ENCODE data around the gene MTMR3.
A peak's percentile ranks its signal among the peaks of the same experiment; 100 is the strongest.
"Not testable (repeated sequence)": the region's sequence is repeated elsewhere in the genome, so short reads cannot be mapped to it uniquely, and the experiment has no call there.

Gene MTMR3

GRCh38 chr22:29972121-29972520 lies 89.1 kb downstream of the MTMR3 start:
- no peak for DNase-seq

- DNase-seq = no peak
Measured at GRCh38 chr22:29973269-29973668, 90.3 kb downstream of the MTMR3 start.

- DNase-seq = not testable (repeated sequence)
Measured at GRCh38 chr22:29973680-29974079, 90.7 kb downstream of the MTMR3 start.

- DNase-seq = no peak
Measured at GRCh38 chr22:29975494-29975893, 92.5 kb downstream of the MTMR3 start.

DNA sequence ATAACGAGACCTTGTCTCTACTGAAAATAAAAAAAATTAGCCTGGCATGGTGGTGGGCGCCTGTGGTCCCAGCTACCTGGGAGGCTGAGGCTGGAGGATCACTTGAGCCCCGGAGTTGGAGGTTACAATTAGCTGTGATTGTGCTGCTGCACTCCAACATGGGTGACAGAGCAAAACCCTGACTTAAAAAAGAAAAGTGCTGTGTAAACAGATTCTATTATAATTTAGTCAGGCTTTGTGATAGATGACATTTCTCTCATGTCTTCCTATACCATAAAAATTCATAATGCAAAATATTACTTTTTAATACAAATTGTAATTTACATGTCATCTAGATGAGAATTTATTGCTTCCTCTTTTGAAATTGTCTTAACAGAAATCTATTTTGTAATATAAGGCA lies 94.1 kb downstream of the MTMR3 start:
- no peak for DNase-seq

- peak; percentile 7 for DNase-seq
Measured at GRCh38 chr22:29979777-29980321, 96.9 kb downstream of the MTMR3 start.

- no peak for DNase-seq
Measured at GRCh38 chr22:29983296-29983917, 100.4 kb downstream of the MTMR3 start.

- DNase-seq = no peak
Measured at GRCh38 chr22:29985912-29986311, 102.9 kb downstream of the MTMR3 start.

DNA sequence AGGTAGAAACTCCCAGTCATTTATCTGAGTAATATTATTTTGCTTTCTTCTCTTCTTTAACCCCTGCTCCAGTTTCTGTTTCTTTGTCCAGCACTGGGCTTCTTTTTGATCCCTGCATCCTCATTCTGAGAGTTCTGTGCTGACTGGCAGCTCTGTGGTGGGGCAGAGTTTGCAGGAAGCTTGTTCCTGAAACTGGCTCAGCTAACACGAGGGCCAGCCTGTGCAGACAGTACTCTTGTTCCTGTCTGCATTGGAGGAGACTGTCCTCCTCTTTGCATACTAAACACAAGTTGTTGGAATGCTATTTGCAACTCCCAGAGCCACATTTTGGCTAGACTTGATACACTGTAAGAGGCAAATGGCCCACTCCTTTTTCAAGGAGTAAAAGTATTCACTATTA lies 104.2 kb downstream of the MTMR3 start:
- DNase-seq = no peak

GRCh38 chr22:29988719-29989118 lies 105.7 kb downstream of the MTMR3 start:
- no peak for DNase-seq

DNA sequence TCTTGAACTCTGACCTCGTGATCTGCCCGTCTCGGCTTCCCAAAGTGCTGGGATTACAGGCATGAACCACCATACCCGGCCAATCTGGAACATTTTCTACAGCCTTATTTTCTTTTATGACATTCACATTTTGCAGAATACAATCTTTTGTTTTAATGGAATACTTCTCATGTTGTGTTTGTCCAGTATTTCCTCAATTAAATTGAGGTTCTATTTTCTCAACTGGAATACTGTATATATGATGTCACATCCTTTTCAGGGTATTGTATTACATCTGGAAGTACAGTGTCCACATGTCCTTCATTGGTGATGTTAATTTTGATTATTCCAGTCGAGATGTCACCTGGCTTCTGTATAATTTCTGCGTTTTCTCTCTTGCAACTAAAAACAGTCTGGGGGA lies 106.5 kb downstream of the MTMR3 start:
- DNase-seq = no peak

DNA sequence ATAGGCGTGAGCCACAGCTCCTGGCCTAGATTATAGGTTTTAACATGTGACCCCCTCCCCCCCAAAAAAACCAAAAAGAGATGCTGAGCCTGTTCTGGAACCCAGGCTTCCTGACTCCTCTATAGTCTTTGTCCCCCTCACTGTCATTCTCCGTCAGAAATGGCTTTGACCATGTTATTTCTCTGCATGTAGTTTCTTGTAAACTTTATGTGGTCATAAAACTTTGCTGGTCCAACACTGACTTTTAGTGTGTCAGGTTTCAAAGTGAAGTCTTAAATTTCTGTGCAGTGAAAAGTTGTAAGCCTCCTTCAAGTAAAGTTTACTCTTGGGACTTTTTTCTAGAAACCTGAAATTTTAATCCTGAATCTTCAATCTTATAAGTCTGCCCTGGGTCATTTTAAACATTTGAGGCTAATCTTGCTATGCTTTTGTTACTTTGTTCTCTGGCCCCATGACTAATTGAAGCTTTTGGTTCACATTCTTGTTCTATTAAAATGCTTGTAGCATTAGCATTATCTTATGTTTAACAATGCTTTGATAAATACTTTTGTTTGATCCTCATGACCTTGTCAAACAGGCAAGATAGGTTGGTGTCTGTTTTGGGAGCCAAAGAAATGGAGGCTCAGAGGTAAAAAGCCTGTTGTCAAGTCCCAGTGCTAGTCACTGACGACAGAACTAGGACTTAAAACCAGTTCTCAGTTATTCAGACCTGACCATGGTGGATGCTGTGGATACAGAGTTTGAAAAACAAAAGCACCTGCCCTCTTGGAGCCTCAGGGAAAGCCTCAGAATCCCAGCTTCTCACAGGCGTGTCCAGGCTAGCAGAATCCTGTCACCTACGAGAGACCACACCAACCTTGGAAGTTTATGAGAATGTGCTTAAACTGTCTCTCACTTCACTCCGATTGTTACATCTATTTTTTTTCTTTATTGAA lies 109.6 kb downstream of the MTMR3 start:
- DNase-seq = peak; percentile 0

DNA sequence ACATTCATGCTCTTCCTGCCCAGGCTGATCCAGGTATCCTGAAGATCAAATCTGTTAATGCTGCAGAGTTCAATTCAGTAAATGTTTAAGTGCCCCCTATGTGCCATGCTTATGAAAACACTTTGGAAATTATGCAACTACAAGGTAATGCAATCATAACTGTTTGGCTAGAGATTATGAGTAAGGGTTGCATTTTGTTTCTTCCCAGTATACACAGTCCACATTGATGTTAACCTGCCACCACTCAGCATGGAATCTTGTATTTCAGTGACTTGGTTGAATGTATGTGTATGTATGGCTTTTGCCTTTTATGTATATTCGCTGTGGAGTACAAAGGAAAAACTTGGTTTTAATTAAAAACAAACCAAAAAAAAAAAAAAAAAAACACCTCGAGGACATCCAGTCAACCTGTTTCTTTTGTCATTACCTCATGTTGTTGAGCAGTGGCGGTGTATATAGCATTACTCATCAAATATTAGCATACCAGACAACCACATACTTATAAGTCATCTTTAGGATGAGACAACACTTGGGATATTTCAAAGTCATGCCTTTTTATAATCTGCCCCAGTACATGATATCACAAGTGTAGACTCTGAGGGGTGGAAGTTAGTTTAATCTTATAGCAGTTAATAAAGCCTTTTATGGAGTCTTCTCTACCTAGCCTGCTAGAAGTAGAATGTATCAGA lies 111.2 kb downstream of the MTMR3 start:
- peak; percentile 72 for DNase-seq

DNA sequence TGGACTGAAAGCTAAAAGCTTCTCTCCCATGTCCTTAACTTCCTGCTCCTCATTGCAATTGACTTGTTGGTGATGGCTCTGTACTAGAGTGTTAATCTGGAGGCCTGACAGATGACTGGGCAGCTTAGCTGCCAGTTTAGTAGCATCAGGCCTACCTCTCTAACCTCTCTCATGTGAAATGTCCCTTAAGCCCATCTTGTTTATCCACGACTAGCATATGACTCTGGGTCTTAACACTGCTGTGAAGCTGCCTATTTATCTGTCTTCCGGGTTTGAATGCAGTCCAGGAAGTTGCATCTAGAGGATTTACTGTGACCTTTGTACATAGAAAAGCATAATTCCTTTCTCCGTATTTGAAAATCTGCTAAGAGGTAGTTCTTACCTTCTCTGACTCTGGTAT lies 112.0 kb downstream of the MTMR3 start:
- peak; percentile 66 for DNase-seq

DNA sequence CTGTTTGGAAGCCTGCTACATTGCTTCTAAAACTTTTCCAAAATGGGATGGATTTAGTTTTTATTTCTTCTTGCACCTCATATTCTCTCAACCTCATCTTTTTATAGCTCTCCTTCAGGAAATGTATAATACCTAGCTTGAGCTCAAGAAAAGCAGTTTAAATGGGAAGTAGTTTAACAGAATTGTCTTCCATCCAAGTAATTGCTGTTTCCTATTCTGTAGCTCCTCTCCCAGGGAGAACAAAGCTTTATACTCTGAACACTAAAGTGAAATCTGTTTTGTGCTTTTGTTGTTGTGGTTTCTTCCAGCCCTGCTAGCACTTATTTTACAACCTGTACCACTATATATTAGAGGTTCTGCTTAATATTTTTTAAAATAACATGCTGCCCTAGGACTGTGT lies 114.1 kb downstream of the MTMR3 start:
- no peak for DNase-seq

DNA sequence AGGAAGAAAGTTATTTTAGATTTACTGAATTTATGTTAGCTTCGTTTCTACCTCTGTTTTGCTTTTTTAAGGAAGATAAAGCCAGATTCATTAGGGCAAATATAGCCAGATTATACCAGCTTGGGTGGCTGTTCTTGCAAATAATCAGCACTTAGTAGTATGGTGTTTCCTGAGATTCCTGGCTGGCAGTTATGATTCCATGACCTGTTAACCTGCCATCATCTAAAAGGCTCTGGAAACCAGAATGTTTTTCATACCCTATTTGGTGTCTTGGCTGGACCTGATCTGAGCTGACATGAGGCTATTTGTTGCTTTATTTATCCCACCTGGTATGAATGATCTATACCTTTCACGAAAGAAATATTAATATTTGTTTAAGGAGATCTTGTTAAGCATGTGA lies 114.5 kb downstream of the MTMR3 start:
- DNase-seq = no peak

DNA sequence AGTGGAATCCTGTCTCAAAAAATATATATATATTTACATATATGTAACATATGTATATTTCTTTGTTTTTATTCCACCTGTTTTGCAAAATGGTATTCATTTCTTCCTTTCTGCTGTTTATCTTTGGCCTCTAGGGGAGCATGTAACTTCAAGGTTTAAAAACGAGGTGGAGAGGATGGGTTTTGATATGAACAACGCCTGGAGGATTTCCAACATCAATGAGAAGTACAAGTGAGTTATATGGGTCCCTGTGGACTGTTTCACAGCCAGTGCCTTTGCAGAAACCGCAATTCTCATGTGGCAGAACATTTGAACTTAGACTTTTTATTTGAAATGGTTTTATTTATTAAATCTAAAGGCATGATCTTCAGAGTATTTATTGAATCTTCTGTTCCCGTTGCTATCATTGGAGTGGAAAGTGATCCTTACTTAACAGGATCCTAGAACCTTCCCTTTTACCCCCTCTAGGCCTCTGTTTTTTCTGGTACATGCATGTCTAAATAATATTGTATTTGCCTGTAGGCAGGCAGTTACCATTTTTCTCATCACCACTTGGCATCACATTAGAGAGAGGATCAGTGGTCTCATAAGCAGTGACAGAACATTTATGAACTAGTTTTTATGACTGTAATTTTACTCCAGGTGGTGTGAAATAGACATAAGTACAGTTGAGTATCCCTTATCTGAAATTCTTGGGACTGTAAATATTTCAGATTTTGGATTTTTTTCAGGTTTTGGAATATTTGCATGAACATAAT lies 115.8 kb downstream of the MTMR3 start:
- no peak for DNase-seq

- no peak for DNase-seq
Measured at GRCh38 chr22:30000566-30000965, 117.6 kb downstream of the MTMR3 start.

DNA sequence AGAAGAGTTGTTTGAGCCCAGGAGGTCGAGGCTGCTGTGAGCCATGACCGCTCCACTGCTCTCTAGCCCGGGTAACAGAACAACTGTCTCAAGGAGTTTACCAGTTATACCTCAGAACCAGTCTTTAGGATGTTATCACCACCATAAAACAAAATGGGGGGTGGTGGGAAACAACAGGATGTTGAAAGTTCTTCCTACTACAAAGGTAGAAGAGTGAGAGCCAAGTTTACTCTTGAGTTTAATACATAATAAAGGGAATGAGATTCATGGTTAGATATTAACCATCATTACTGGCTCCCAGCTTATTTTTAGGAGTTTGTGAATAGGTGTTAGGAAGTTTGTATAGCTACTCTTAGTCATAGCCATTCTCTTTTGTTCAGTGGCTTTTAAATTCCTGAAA lies 118.5 kb downstream of the MTMR3 start:
- no peak for DNase-seq

GRCh38 chr22:30002861-30003486 lies 120.0 kb downstream of the MTMR3 start:
- peak; percentile 0 for DNase-seq

GRCh38 chr22:30004101-30004500 lies 121.1 kb downstream of the MTMR3 start:
- DNase-seq = no peak

DNA sequence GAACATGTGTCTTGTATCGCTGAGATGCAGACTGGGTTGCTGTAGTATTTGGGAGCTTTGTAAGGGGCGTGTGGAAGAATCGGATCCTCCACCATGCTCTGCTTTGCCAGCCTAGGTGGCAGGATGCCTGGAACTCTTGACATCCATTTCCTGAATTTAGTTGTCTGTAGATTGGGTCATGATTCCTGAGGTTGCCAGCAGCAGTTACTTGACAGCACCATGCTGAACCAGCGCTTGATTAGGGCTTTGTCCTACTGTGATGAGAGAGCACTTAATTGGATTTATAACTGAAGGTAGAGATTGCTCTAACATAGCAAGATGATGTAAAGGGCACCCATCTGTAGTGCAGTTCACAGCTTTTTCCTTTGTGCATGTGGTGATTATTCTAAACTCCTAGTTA lies 121.7 kb downstream of the MTMR3 start:
- no peak for DNase-seq

Data from DMS53 (cell line).